ENCODE results near the gene KRT6A.

- TF ChIP-seq POLR2A (IDR thresholded peaks at IDR 0.05) (no peak), CTCF (IDR thresholded peaks at IDR 0.05 in 4 of 5, conservative IDR thresholded peaks at IDR 0.05 in 1 of 5) (no peak)
Measured at GRCh38 chr12:52469853-52470252, 23.2 kb downstream of the KRT6A start.

All from gastrocnemius medialis (tissue), 4 donors.